Activated T-cell treated with anti-CD3 and anti-CD28 coated beads for 4 hours (primary cell): Measurements from ENCODE around the gene CMIP.

Source experiments
- DNase-seq: peaks from one replicate; pipeline ENCODE4 v3.0.0-alpha.2; 2020

CMIP gene

DNA sequence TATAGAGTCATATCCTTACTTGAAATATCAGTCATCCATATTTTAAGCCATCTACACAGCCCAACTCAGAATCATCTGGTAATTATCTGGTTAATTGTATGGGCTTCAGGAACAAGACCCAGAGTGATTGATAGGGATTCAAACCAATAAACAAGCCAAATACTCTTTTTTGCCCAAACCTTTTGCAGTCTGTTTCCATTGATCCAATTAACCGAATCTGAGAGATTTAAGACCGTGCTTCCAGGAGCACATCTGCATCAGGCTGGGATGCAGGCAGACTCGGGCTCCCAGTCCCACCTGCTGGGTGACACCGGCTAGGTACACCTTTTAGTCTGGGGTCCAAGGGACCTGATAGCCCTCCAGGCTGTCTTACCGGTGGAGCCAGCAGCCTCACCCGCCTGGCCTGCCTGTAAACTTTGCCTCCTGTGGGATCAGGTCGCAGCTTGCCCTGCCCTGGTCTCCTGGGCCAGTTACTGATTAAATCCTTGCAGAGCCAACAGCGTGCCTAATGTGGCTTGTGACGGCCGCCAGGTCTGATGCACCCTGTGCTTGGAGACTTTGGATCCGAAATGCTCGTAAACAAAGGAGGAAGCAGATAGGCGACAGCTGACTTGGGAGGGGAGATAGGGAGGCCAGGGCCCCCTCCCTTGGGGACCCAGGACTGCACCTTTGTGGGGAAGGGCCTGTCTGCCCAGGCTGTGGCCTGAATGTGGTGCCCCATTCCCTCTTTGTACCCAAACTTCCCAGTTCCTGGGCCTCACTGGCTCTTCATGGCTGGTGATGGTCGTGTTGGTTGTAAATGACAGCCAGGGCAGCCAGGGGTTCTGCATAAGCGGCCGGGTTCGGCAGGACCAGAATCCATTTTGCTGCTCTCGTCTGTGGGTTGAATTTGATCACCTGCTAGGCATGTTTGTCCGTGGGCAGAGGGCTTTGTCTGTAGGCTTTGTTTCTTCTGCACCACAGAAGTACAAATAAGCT lies 3.8 kb downstream of the CMIP start:
- no peak for DNase-seq

DNA sequence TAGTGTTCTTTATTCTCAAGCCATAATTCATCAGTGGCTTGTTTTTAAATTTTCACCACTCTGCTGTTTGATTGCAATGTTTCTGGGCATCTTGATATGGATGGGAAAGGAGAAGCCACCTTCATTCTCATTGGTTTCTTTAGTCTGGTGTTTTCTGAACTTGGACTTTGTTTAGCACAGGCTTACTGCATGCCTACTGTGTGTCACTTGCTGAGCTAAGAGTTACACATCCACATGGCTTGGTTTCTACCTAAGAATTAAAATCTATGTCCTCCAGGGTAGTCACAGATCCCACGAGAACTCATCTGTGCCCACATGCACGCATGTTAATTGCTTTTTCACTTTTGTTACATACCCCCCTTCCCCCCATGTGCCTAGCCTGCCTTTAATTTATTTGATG lies 4.6 kb downstream of the CMIP start:
- no peak for DNase-seq

DNA sequence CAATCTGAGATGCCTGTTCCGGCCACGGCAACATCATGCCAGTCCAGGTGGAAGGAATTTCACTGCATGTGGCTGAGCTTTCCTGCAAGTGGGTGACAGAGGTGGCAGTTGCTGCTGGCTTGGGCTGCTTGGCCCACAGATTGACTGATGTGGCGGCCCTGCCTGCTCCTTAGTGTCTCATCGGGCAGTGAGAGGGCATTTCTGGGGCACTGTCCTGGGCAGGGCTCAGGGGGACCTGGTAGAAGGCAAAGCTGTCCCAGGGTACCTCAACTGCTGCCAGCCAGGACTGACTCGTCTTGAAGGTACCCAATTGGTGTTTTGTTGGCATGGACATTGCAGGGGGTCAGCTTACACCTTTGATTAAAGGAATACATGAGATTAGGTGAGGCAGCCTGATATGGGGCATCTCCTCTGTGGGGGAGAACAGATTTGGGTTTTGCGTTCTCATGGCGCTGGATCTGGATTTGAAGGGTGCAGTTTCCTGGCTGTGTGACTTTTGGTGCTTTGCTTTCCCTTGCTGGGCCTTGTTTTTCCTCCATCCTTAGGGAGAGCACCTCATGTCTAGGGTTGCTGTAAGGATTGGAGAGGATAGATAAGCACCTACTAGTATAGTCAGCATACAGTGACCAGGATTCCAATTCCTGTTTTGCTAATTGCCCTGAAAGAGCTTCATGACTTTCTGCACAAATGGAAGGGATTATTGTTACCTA lies 5.4 kb downstream of the CMIP start:
- no peak for DNase-seq

DNA sequence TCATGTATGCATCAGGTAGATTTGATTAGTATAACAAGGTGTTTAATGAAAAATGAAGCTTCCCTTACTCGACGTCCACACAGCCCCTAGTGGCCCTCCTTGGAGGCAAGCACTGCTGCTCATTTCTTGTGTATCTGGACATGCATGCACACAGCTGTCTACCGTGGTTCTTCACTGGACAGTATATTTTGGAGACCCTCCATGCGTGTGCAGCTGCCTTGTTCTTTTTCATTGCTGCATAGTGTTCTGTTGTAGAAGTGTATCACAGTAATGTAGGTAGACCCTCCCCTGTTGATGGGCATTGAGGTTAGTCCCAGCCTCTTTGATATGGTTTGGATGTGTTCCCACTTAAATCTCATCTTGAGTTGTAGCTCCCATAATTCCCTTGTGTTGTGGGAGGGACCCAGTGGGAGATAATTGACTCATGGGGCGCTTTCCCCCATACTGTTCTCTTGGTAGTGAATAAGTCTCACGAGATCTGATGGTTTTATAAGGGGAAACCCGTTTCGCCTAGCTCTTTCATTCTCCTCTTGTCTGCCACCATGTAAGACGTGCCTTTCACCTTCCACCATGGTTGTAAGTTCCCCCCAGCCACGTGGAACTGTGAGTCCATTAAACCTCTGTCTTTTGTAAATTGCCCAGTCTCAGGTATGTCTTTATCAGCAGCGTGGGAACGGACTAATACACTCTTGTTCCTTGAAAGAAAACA lies 6.3 kb downstream of the CMIP start:
- no peak for DNase-seq

DNA sequence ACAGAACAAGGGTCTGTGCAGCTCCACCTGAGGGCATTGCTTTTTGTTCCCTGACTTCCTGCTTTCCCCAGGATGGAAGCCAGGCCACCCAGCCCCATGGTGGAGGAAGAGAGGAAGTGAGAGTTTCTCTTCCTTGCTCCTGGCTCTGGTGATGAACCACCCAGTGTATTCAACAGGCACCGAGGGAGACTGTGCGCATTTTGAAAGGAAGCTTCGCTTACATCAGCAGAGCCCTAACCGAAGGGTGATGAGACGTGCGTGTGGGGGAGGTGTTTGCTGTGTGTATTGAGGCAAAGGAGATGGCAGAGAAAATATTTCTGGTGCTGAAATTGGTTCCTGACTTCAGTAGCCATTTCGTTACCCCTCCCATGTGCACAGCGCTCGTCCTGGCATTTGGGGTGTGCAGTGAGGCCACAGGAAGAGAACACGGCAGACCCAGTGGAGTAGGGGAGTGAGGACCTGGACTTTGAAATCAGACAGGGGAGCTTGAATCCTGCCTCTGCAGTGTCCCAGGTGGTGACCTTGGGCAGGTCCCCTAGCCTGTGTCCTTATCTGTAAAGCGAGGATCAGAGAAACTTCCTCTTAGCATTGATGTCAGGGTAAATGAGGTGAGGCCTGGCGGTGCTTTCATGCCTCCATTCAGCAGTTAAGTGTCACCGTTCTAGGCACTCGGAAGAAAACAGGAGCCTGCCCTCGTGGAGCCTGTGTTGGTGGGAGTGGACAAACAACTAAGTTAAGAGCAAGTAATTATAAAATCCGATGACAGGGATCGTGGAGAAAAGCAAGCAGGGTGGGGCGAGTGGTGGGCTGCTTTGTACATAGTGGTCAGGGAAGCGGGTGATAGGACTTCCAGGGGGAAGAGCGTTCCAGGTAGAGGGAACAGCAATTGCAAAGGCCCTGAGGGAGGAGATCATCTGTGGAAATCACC lies 7.4 kb downstream of the CMIP start:
- no peak for DNase-seq

DNA sequence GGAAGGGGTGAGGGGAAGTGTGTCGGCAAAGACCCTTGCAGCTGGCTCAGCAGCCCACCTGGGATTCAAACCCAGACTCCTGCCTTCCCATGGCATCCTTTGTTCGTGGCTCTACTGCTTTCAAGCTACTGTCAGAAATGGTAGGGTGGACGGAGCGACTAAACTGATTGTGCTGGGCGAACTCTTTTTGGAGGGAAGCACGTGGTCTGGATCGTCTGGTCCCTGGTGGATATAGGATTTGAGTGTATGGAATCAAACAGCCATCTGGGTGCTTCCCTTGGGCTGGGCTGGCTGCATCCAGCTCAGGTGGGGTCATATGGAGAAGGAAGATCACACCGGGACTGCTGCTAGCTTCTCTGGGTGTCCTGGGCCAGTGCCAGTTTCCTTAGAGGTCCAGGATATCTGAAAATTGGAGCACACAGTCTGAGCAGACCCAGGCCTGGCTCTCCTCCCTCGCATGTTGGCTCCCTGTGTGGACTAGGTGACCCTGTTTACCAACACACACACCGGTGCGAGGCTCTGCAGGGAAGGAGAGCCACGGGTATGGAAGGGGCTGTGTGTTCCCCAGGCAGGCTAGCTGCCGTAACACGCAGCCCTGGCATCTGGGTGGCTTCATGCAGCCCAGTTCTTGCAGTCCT lies 8.6 kb downstream of the CMIP start:
- no peak for DNase-seq

DNA sequence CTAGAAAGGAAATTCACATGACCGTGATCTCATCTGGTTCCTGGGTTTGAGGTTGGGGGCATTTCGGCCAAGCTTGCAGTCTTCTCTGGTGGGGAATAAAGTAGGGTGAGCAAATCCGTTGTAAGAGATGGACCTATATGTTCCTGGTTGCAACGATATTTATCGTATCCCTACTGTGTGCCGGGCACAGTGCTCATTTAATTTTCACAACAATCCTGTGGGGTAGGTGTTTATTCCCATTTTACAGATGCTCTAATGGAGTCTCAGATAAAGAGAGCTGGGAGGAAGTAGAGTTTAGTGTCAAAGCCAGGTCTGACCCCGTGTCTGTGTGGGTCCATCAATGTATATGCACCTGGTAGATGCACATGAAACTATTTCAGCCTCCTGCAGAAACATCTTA lies 9.4 kb downstream of the CMIP start:
- no peak for DNase-seq

DNA sequence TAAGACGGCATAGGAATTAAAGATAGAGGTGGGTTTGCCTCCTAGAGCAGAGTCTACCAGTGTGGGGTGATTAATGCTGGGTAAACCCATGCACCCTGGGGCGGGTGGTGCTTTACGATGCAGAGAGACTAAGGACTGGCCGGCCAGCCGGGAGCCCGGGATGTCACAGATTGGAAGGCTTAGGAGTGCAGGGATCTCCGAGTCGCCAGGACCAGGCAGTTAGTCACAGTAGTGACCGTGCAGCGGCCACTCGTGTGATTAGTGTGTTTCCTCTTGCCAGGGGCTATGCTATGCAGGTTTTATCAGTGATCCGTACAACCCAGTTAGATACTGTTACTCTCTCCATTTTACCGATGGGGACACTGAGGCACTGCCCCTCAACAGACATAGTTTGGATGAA lies 10.4 kb downstream of the CMIP start:
- no peak for DNase-seq

DNA sequence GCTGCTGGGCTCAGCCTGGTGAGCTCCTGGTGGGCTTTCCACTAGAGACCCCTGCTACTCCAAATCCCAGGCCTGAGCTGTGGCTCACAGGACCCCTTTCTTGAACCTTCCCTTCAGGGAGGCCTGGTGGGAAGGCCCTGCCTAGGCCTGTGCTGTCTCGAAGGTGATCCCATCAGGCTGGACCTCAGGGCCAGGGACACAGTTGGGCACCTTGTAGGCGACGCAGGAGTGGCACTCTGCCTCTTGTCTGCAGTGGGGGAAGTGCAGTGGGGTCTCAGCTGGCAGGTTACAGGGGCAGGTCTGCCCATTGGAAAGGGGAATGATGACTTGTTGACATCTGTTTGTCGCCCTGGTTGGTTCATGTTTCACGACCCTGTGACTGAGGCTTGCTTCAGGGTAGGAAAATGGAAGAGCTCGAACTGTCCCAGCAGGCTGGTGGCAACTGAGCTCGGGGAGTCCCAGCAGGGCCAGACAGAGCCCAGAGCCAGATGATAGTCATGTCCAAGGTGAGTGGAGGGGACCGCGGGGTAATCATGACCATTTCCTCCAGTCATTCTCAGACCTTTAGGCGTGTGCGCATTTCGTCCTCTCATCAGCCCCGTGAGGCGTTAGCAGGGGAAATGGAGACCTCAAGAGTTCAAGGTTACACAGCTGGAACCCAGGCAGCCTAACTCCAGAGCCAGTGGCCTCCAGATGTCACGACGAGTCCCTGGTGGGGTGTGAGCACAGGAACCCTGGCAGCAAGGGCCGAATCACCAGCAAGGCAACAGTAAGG lies 11.3 kb downstream of the CMIP start:
- no peak for DNase-seq

DNA sequence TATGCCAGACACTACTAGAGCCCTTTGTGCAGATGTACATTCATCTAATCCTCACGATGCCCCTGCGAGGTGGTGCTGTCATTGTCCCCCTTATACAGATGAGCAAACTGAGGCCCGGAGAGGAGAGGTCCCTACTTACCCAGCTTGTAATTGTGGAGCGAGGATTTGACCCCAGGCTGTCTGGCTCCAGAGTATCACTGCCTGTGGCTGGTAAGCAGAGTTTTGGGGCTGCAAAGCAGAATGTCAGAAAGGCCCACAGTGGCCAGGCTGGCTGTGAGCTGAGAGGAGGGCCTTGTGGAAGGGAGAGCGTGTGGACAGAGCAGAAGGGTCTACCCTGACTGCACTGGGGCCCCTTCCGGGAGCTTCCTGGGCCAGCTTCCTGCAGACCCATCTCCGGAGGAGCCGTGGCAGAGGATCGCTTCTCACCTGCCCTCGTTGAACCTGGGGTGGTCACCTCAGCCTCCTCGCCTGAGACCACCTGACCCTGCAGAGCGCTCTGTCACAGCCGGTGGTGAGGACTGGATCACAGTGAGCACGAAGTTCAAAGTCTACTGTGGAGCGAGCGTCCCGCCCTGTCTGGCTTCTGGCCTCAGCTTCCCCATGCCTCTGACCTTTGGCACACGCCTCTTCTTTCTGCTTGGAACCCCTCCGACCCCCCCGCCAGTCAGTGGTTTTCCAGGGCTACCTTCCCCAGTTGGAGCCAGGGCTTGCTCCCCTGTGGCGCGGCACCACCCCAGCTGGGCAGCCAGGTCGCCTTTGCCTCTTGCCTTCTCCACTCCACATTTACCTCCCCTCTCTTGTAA lies 12.1 kb downstream of the CMIP start:
- DNase-seq, result no peak

DNA sequence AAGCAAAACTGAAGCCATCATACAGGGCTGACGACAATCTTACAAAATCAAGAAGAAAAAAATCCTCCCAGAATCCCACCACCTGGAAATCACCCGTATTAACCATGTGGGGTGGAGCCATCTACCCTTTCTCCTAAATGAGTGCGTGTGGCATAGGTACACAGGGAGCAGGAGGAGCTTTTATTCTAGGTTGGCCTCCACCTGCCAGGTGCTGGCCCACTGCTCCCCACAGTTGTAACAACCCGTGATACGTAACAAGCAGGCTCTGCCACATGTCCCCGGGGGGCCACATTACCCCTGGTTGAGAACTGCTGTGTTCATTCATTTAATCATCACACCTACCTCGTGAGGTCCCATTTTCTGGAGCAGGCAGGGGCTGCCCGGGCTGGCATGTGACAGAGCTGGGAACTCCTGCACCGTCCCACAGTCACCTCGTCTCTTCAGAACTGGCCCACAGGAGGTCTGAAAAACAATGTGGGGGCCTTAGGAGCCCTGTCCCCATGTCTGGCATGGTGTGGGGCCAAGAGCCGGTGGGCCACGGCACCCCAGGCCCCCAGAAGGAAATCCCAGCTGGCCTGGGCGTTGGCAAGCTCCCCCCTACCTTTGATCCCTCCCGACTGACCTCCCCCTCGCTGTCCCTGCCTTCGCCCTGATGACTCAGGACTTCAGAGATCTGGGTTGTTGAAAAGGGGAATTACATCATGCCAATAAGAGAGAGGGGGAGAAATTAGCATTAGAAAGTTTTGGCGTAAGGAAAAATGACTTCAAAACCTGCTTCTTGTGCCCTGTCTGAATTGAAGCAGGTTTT lies 12.9 kb downstream of the CMIP start:
- no peak for DNase-seq

DNA sequence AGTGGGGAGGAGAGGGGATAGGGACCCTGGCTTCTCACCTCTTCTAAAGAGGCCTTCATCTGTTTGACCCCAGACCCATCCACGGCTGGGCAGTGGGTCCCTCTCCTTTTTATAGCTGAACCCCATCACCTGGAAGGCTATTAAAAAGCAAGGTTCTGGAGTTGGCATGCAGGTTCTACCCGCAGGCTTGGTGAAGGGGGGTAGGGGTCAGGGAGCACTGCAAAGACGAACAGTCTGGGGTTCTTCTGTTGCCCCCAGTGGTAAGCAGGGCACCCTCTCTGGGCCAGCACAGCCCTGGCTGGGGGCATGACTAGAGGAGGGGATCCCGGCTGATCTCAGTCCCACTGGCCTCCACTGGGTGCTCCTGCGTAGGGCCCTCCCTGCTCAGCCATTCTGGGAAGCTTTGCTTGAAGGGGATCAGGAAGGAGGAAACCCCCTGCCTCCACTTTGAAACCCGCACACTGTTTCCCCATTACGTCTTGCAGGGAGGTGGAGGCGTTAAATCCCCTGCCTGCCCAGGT lies 13.6 kb downstream of the CMIP start:
- no peak for DNase-seq

DNA sequence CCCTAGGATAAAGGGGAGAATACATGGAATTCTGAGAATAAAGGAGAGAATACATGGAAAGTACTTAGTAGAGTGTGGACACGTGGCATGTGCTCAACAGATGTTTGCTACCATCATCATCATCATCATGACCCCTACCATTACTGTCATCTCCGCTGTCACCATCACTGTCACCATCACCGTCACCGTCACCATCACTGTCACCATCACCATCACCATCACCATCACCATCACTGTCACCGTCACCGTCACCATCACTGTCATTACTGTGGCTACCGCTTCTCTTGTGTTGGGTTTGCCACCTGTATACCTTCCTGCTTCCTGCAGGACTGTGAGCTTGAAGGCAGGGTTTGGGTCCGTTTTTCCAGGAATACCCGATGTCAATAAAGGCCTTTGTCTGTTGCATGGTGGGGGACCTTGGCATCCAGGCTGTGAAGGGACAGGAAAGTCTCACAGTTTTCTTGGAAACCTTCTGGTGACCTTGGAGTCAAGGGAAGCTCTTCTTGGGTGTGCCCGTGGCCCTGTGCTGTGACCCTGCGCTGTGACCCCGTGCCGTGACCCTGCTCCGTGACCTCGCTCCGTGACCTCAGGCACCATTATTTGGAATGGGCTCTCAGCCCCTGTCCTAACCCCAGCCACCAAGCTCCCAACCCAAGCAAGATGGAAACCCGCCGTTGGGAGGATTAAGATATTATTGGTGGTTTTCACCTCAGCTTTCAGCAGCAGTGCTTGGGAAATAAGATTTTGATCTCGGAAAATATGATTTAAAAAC lies 14.4 kb downstream of the CMIP start:
- no peak for DNase-seq

DNA sequence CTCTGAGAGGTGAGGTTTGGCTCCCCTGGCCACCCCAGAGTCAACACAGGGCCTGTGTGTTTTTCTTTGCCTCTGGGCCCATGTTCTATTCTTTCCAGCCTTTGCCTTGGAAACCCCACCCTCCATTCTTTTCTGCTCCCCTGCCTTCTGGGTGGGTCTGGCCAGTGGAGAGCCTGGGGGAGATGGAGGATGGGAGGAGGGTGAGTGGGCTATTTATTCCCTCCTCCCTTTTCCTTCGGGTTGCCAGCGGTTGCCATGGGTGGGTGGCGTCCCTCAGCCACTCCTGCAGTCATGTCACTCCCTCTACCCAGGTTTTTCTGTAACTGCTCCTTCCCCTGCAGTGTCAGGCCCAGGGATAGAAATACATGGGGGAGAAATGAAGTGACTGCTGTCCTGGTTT lies 15.5 kb downstream of the CMIP start:
- DNase-seq, result no peak

DNA sequence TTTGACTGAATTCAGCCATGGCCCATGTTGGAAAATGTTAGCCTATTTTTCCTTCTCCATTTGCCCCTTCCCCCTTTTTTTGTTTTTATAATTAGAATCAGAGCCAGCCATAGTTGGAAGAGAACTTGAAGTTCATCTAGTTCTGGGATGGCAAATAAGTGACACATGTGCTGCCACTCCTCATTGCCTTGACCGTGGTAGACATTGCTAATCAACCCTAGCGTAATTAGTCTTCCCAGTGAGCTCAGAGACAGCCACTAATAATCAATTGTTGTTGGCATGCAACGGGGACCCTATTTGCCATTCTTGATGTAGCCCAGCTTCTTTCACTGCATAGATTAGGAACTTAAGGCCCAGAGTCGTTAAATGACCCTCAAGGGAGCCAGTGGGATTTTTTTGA lies 16.6 kb downstream of the CMIP start:
- no peak for DNase-seq

DNA sequence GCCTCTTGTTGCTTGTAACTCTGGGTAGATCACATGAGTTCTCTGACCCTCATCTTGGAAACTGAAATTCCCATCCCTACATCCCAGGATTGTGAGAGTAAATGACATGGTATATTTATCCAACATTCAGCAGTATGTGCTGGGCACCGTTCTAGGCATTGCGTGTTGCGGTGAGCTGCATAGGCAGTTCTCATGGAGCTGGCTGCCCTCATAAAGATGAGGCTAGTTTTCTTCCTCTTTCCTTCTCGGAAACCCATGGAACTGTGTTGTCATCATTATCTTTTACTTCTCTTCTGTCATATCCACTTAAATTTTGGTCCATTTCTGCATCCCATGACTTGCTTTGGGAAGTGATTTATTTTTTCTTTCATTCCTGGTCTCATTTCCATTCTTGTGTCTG lies 17.2 kb downstream of the CMIP start:
- no peak for DNase-seq

DNA sequence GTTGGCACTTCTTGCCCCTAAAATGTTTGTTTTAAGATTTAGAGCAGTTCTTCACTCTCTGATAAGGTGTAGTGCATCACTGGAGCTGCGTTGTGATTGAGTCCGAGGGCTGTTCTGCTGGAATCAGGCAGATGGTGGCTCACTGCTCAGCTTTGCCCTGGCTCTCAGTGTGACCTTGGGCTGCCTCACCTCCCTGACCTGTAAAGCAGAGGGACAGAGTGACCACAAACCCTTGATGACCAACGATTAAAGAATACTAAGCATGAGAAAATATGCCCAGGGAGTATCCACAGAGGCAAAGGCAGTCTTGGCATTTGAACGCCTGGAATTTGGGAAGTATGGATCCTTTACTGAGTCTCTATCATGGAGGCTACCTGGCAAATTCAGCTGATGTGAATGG lies 18.1 kb downstream of the CMIP start:
- DNase-seq, result no peak

DNA sequence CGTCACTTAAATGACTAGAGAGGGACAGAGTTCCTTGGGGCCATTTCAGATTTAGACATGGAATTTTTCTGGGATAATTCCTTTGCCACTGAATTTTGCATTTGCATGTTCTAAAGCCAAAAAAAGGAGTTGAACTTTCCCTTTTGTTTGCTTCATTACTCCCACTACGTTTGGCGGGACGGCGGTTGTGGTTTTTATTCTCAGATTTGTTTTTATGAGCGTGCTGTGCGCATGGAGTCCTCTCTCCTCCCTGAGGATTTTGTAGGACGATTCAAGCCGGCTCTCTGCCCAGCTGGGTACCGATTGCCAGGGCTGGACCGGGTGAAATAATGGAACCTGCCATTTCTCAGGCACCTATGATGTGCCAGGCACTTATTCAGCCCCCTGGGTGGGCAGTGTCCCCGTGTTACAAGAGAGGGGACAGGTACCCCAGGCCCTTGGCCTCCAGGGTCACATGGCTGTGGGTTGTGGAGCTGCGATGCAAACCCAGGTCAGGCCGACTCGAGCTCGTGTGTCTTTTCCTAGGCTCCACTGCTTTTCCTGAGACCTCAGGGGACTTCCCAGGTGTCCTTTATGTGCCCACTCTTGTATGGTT lies 18.8 kb downstream of the CMIP start:
- no peak for DNase-seq
